Activated T-cell treated with anti-CD3 and anti-CD28 coated beads, Interleukin-2, amount 50 U/mL, for 72 hours (primary cell): ENCODE results near the gene TMEM119. TPM values are rescaled to one million over a fixed set of nuclear protein-coding genes. Genes with fewer than 3 reads are reported as not detected.

Experiments used
- ATAC-seq, 2 donors: fragments of 150-1000 bp; cut with Tn5 transposase; replicated peaks in 1 of 2; 2 replicates each; pipeline ENCODE4 v1.10.0; 2021; ENCODE audit warnings: moderate library complexity in 2 of 2, mild to moderate bottlenecking in 1 of 2
- DNase-seq, 2 donors: peaks; one replicate each; pipeline ENCODE4 v3.0.0; 2021 to 2022; ENCODE audit warnings: mixed read lengths in 1 of 2
- H3K27ac Mint-ChIP-seq: one replicate; pipeline ENCODE4 v1.8.0; 2022; ENCODE audit warnings: mild to moderate bottlenecking, moderate library complexity, mixed read lengths
- H3K27me3 Mint-ChIP-seq: one replicate; pipeline ENCODE4 v1.8.0; 2022; ENCODE audit warnings: low read depth, mixed read lengths
- H3K36me3 Mint-ChIP-seq, 2 donors: one replicate each; pipeline ENCODE4 v1.8.0; 2022; ENCODE audit warnings: mixed read lengths in 2 of 2, mild to moderate bottlenecking in 1 of 2; ENCODE audit not compliant: insufficient read depth in 2 of 2
- H3K4me1 Mint-ChIP-seq: one replicate; pipeline ENCODE4 v1.8.0; 2022; ENCODE audit warnings: low read depth, mixed read lengths
- H3K4me3 Mint-ChIP-seq, 2 donors: one replicate each; pipeline ENCODE4 v1.8.0; 2022; ENCODE audit warnings: mild to moderate bottlenecking in 2 of 2, mixed read lengths in 2 of 2, moderate library complexity in 2 of 2
- H3K9me3 Mint-ChIP-seq, 2 donors: one replicate each; pipeline ENCODE4 v1.8.0; 2022; ENCODE audit warnings: mixed read lengths in 2 of 2
- total RNA-seq, 2 donors: library from RNA; stranded (reverse); gene quantifications; one replicate each; pipeline ENCODE4 v1.2.3, GENCODE V29; 2022

The TMEM119 gene
- total RNA-seq, 2 donors from 2014 or later, result 0.65 to 0.74 TPM

- no peaks in the 10 kb centered on the region for H3K9me3 Mint-ChIP-seq
- no peak for ATAC-seq
- H3K4me3 Mint-ChIP-seq, result no peak overlapping the region
- H3K27me3 Mint-ChIP-seq, result no peaks in the 10 kb centered on the region
- peaks cover 28% of the 10 kb centered on the region for H3K4me1 Mint-ChIP-seq
- DNase-seq, result no peak
- H3K36me3 Mint-ChIP-seq, result peaks cover 0 to 2% of the 10 kb centered on the region in 2 donors
- H3K27ac Mint-ChIP-seq, result no peak overlapping the region
These were observed 11.9 kb upstream of the TMEM119 start for GRCh38 chr12:108609537-108610335.

- Mint-ChIP-seq H3K4me1 (peaks cover 21% of the 10 kb centered on the region), H3K9me3 (no peaks in the 10 kb centered on the region), H3K27ac (no peak overlapping the region), H3K27me3 (no peaks in the 10 kb centered on the region), H3K4me3 (no peak overlapping the region), H3K36me3 (no peaks in the 10 kb centered on the region)
- DNase-seq (no peak), ATAC-seq (no peak)
These were observed 10.7 kb upstream of the TMEM119 start for GRCh38 chr12:108608616-108609015.

GRCh38 chr12:108607981-108608600 lies 10.2 kb upstream of the TMEM119 start:
- Mint-ChIP-seq H3K4me1 (peaks cover 16% of the 10 kb centered on the region), H3K4me3 (no peak overlapping the region), H3K27ac (no peak overlapping the region), H3K36me3 (no peaks in the 10 kb centered on the region), H3K9me3 (no peaks in the 10 kb centered on the region), H3K27me3 (no peaks in the 10 kb centered on the region)
- DNase-seq, result no peak
- no peak for ATAC-seq

GRCh38 chr12:108606492-108606891 lies 8.6 kb upstream of the TMEM119 start:
- H3K36me3 Mint-ChIP-seq, result no peaks in the 10 kb centered on the region
- peak overlapping the region; percentile 90 for H3K27ac Mint-ChIP-seq
- H3K4me1 Mint-ChIP-seq, result peaks cover under 1% of the 10 kb centered on the region
- DNase-seq, result no peak
- no peaks in the 10 kb centered on the region for H3K9me3 Mint-ChIP-seq
- H3K27me3 Mint-ChIP-seq, result no peaks in the 10 kb centered on the region
- ATAC-seq, result no peak
- no peak overlapping the region for H3K4me3 Mint-ChIP-seq

GRCh38 chr12:108605690-108606406 lies 8.0 kb upstream of the TMEM119 start:
- no peaks in the 10 kb centered on the region for H3K27me3 Mint-ChIP-seq
- no peaks in the 10 kb centered on the region for H3K4me1 Mint-ChIP-seq
- no peak overlapping the region for H3K4me3 Mint-ChIP-seq
- peak overlapping the region; percentile 90 for H3K27ac Mint-ChIP-seq
- ATAC-seq, result no peak
- no peak for DNase-seq
- no peaks in the 10 kb centered on the region for H3K9me3 Mint-ChIP-seq
- H3K36me3 Mint-ChIP-seq, result no peaks in the 10 kb centered on the region

- Mint-ChIP-seq H3K4me3 (no peak overlapping the region), H3K27me3 (no peaks in the 10 kb centered on the region), H3K36me3 (no peaks in the 10 kb centered on the region), H3K4me1 (no peaks in the 10 kb centered on the region), H3K27ac (peak overlapping the region; percentile 76), H3K9me3 (no peaks in the 10 kb centered on the region)
- DNase-seq, result no peak
- ATAC-seq, result no peak
These were observed 7.3 kb upstream of the TMEM119 start for GRCh38 chr12:108605000-108605689.

GRCh38 chr12:108604208-108604941 lies 6.5 kb upstream of the TMEM119 start:
- no peaks in the 10 kb centered on the region for H3K4me1 Mint-ChIP-seq
- no peaks in the 10 kb centered on the region for H3K9me3 Mint-ChIP-seq
- no peaks in the 10 kb centered on the region for H3K27me3 Mint-ChIP-seq
- H3K27ac Mint-ChIP-seq, result peak overlapping the region; percentile 14
- H3K4me3 Mint-ChIP-seq, result no peak overlapping the region
- DNase-seq (no peak), ATAC-seq (no peak)
- H3K36me3 Mint-ChIP-seq, result no peaks in the 10 kb centered on the region

GRCh38 chr12:108603743-108604142 lies 5.9 kb upstream of the TMEM119 start:
- Mint-ChIP-seq H3K36me3 (no peaks in the 10 kb centered on the region), H3K27me3 (no peaks in the 10 kb centered on the region), H3K4me3 (no peak overlapping the region), H3K27ac (no peak overlapping the region), H3K9me3 (no peaks in the 10 kb centered on the region), H3K4me1 (no peaks in the 10 kb centered on the region)
- no peak for DNase-seq
- ATAC-seq, result no peak

- Mint-ChIP-seq H3K27ac (no peak overlapping the region), H3K4me3 (no peak overlapping the region)
These were observed 5.3 kb upstream of the TMEM119 start for GRCh38 chr12:108602976-108603704.

GRCh38 chr12:108602209-108602705 lies 4.4 kb upstream of the TMEM119 start:
- H3K27ac Mint-ChIP-seq, result no peak overlapping the region
- DNase-seq (no peak), ATAC-seq (no peak)
- no peaks in the 10 kb centered on the region for H3K36me3 Mint-ChIP-seq
- H3K4me1 Mint-ChIP-seq, result no peaks in the 10 kb centered on the region
- no peaks in the 10 kb centered on the region for H3K9me3 Mint-ChIP-seq
- H3K4me3 Mint-ChIP-seq, result no peak overlapping the region
- no peaks in the 10 kb centered on the region for H3K27me3 Mint-ChIP-seq

More at GRCh38 chr12:108602976-108603704, 5.3 kb upstream of the TMEM119 start:
- no peaks in the 10 kb centered on the region for H3K4me1 Mint-ChIP-seq
- H3K36me3 Mint-ChIP-seq, result no peaks in the 10 kb centered on the region
- no peaks in the 10 kb centered on the region for H3K27me3 Mint-ChIP-seq
- no peak for ATAC-seq
- no peaks in the 10 kb centered on the region for H3K9me3 Mint-ChIP-seq
- no peak for DNase-seq

GRCh38 chr12:108600702-108601007 lies 2.8 kb upstream of the TMEM119 start:
- DNase-seq (no peak), ATAC-seq (no peak)
- Mint-ChIP-seq H3K4me3 (no peak overlapping the region), H3K36me3 (no peaks in the 10 kb centered on the region), H3K9me3 (no peaks in the 10 kb centered on the region), H3K27ac (no peak overlapping the region), H3K27me3 (no peaks in the 10 kb centered on the region), H3K4me1 (no peaks in the 10 kb centered on the region)
